Endothelial cell (in vitro differentiated cells): ENCODE measurements around the gene SCRG1. TPM values are rescaled to one million over a fixed set of nuclear protein-coding genes. Genes with fewer than 3 reads are reported as not detected.

Experiments used
- DNase-seq: peaks from one replicate; pipeline ENCODE4 v3.0.0; 2021; ENCODE audit warnings: low spot score
- H3K27ac Mint-ChIP-seq: one replicate; pipeline ENCODE4 v1.8.0; 2021; ENCODE audit warnings: mixed read lengths, inconsistent platforms; ENCODE audit not compliant: unreplicated experiment
- H3K27me3 Mint-ChIP-seq: one replicate; pipeline ENCODE4 v1.8.0; 2021; ENCODE audit warnings: mild to moderate bottlenecking, moderate library complexity, mixed read lengths, inconsistent platforms; ENCODE audit not compliant: unreplicated experiment
- H3K36me3 Mint-ChIP-seq: one replicate; pipeline ENCODE4 v1.8.0; 2021; ENCODE audit warnings: mild to moderate bottlenecking, low read depth, mixed read lengths, inconsistent platforms; ENCODE audit not compliant: unreplicated experiment
- H3K4me1 Mint-ChIP-seq: one replicate; pipeline ENCODE4 v1.8.0; 2021; ENCODE audit warnings: mild to moderate bottlenecking, mixed read lengths, inconsistent platforms; ENCODE audit not compliant: unreplicated experiment
- H3K4me3 Mint-ChIP-seq: one replicate; pipeline ENCODE4 v1.8.0; 2021; ENCODE audit warnings: mild to moderate bottlenecking, mixed read lengths, inconsistent platforms; ENCODE audit not compliant: unreplicated experiment
- H3K9me3 Mint-ChIP-seq: one replicate; pipeline ENCODE4 v1.8.0; 2021; ENCODE audit warnings: mixed read lengths, inconsistent platforms; ENCODE audit not compliant: unreplicated experiment
- CTCF ChIP-seq: fragments of 200-600 bp; sonication (generic); IDR thresholded peaks from one replicate; pipeline ENCODE4 v1.5.0; 2021; ENCODE audit warnings: antibody characterized with exemption; ENCODE audit not compliant: unreplicated experiment
- total RNA-seq: library from RNA; stranded (reverse); fragmentation: NEBNext Ultra II Directional; extraction: Animal tissue kit (Norgen Biotek cat#: 25700); gene quantifications from one replicate; pipeline ENCODE4 v1.2.1, GENCODE V29; 2021; ENCODE audit not compliant: unreplicated experiment

SCRG1 gene
- total RNA-seq, 1 donor from 2014 or later: not detected

DNA sequence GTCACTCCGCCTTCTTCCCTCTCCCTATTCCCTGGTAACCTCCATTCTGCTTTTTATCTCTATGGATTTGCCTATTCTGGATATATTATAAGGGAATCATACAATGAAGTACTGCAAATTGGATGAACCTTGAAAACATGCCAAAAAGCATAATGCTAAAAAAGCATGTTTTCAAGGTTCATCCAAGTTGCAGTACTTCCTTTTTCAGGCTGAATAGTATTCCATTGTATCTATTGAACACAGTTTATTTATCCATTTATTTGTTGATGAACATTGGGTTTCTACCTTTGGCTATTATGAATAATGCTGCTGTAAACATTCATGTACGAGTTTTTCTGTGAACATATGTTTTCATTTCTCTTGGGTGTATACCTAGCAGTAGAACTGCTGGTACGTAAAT is 19.0 kb downstream of the SCRG1 start:
- no peak overlapping the region for H3K27ac Mint-ChIP-seq
- no peaks in the 10 kb centered on the region for H3K27me3 Mint-ChIP-seq
- peaks cover 14% of the 10 kb centered on the region for H3K4me1 Mint-ChIP-seq
- DNase-seq: no peak
- H3K4me3 Mint-ChIP-seq: no peak overlapping the region
- H3K9me3 Mint-ChIP-seq: no peaks in the 10 kb centered on the region
- TF ChIP-seq CTCF: no peak
- H3K36me3 Mint-ChIP-seq: no peaks in the 10 kb centered on the region

DNA sequence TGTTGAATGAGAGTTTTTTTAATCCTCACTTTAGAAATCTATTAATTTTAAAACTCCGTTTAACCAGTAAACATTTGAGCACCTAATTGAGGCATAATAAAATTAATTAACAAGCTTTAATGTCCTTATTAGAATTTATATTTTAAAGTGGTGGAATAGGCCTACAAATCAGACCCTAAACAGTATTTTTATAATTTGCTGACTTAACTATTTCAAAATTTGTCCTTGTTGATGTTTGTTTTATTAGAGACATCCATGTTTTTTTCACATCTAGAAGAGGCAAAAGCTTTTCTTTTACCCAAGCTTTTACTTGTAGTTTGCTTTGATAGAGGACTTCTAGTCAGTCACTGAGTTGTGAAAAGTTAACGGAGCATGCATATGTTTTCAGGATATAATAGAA is 24.3 kb downstream of the SCRG1 start:
- peaks cover 9% of the 10 kb centered on the region for H3K27me3 Mint-ChIP-seq
- no peaks in the 10 kb centered on the region for H3K36me3 Mint-ChIP-seq
- DNase-seq: no peak
- H3K4me1 Mint-ChIP-seq: peaks cover 10% of the 10 kb centered on the region
- H3K9me3 Mint-ChIP-seq: no peaks in the 10 kb centered on the region
- H3K4me3 Mint-ChIP-seq: no peak overlapping the region
- no peak for TF ChIP-seq CTCF
- no peak overlapping the region for H3K27ac Mint-ChIP-seq

- Mint-ChIP-seq H3K36me3 (no peaks in the 10 kb centered on the region), H3K27ac (peak overlapping the region; percentile 74), H3K9me3 (no peaks in the 10 kb centered on the region), H3K4me1 (peaks cover 21% of the 10 kb centered on the region), H3K4me3 (peak overlapping the region; percentile 97), H3K27me3 (peaks cover 13% of the 10 kb centered on the region)
- peak; percentile 69 for DNase-seq
- no peak for TF ChIP-seq CTCF
These were observed 27.4 kb downstream of the SCRG1 start for GRCh38 chr4:173371292-173372192.

DNA sequence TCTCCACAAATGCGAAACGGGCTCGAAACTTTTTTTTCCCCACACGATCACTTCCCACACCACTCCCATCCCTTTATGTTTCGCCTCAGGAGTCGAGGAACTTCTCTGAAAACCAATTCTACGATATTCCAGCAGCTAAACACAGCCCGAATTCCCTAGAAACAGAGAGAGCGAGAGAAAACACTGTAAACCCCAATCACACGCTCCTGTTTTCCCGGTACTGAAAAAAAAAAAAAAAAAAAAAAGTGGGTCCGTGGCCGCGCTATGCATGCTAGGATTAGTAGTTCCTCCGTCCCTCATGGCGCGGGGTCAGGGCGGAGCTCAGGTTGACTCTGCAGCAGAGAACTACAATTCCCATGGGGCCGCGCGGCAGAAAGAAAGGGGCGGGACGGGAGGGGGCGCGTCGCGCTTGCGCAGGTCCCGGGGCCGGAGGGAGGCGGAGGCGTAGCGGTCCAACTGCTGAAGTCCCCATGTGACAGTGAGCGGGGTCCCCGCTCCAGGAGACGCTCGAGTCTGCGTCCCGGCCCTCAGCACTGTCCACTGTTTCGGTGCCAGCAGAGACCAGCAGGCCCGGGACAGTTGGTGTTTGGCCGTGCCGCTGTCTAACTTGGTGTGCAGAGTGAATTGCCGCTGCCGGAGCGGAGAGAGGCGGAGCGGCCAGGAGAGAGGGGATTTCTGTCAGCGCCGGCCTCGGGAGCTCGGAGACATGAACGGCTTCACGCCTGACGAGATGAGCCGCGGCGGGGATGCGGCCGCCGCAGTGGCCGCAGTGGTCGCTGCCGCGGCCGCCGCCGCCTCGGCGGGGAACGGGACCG is 28.2 kb downstream of the SCRG1 start, which contains the start of gene SAP30:
Gene SAP30, plus strand, starts transcription at position 478 of the 815 bp plus-strand sequence. Its CDS starts 229 bp downstream, at position 707.
- peak within 1 kb of the TSS; percentile 96 for H3K27ac Mint-ChIP-seq
- H3K4me3 Mint-ChIP-seq: peak within 1 kb of the TSS; percentile 97
- peaks cover 25% of the 10 kb centered on the region for H3K4me1 Mint-ChIP-seq
- DNase-seq: peak; percentile 95
- H3K36me3 Mint-ChIP-seq: no peaks in the 10 kb centered on the region
- no peak for TF ChIP-seq CTCF
- no peaks in the 10 kb centered on the region for H3K9me3 Mint-ChIP-seq
- H3K27me3 Mint-ChIP-seq: peaks cover 13% of the 10 kb centered on the region

DNA sequence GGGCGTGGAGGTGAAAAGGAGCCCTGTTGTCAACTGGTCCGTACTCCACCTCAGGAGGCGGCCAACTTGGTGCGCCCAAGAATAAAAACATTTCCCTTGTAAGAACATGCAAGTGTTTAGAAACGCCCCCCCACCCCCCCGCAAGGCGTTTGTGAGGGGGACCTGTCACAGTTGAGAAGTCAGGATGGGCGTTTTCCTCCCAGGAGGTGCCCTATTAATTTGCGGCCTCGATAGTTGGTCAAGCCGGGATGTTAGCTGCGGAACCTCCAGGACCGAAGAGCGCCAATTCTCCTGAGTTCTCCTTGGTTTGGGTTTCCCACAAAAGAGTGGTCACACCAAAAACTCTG is 28.8 kb downstream of the SCRG1 start:
- TF ChIP-seq CTCF: no peak
- peaks cover 15% of the 10 kb centered on the region for H3K27me3 Mint-ChIP-seq
- peak; percentile 40 for DNase-seq
- no peaks in the 10 kb centered on the region for H3K9me3 Mint-ChIP-seq
- H3K36me3 Mint-ChIP-seq: no peaks in the 10 kb centered on the region
- H3K4me3 Mint-ChIP-seq: peak overlapping the region; percentile 97
- peak overlapping the region; percentile 96 for H3K27ac Mint-ChIP-seq
- H3K4me1 Mint-ChIP-seq: peaks cover 31% of the 10 kb centered on the region
